Upper lobe of left lung (tissue), 6 donors: ENCODE data around the gene HOXA7. TPM values are rescaled to one million over a fixed set of nuclear protein-coding genes. Genes with fewer than 3 reads are reported as not detected.

ENCODE experiments used
- ATAC-seq, 2 donors: fragments of 200-7000 bp; cut with Tn5 transposase; one replicate each; pipeline ENCODE4 v1.9.1; 2022; ENCODE audit warnings: mild to moderate bottlenecking in 2 of 2, moderate library complexity in 2 of 2; ENCODE audit not compliant: low FRiP score in 2 of 2
- DNase-seq, 2 donors: peaks; one replicate each; pipeline ENCODE4 v3.0.0-alpha.2; 2019 to 2020
- H3K27ac ChIP-seq, 4 donors: fragments of 200-600 bp; sonication (generic); one replicate each; pipeline ENCODE4 v1.5.1; 2016 to 2019
- H3K27me3 ChIP-seq, 4 donors: fragments of 200-600 bp; sonication (generic); one replicate each; pipeline ENCODE4 v1.5.1; 2017 to 2019
- H3K36me3 ChIP-seq, 4 donors: fragments of 200-600 bp; sonication (generic); one replicate each; pipeline ENCODE4 v1.5.1; 2016 to 2019
- H3K4me1 ChIP-seq, 4 donors: fragments of 200-600 bp; sonication (generic); one replicate each; pipeline ENCODE4 v1.5.1; 2018 to 2019
- H3K4me3 ChIP-seq, 4 donors: fragments of 200-600 bp; sonication (generic); one replicate each; pipeline ENCODE4 v1.5.1; 2017 to 2019; ENCODE audit warnings: mild to moderate bottlenecking in 2 of 4, moderate library complexity in 1 of 4
- H3K9me3 ChIP-seq, 4 donors: fragments of 200-600 bp; sonication (generic); one replicate each; pipeline ENCODE4 v1.5.1; 2018 to 2019
- EP300 ChIP-seq, 4 donors: sonication (generic); formaldehyde crosslinking; IDR thresholded peaks; one replicate each; pipeline ENCODE4 v1.5.1; 2017; ENCODE audit warnings: antibody characterized with exemption in 4 of 4, control low read depth in 2 of 4
- POLR2A ChIP-seq, 4 donors: fragments of 450-650 bp; IDR thresholded peaks; one replicate each; pipeline ENCODE4 v1.5.1; 2016 to 2017; ENCODE audit warnings: antibody characterized with exemption in 4 of 4, mild to moderate bottlenecking in 2 of 4
- POLR2AphosphoS5 ChIP-seq, 2 donors: sonication (generic); formaldehyde crosslinking; IDR thresholded peaks; one replicate each; pipeline ENCODE4 v1.5.1; 2017; ENCODE audit warnings: antibody characterized with exemption in 2 of 2
- WGBS, 2 donors: methylation state at CpG; one replicate each; pipeline ENCODE4 v1.1.5; 2017 to 2018; 5-methylcytosine and 5-hydroxymethylcytosine counted together
- total RNA-seq, 6 donors: library from RNA; depleted of rRNA in 4 of 6; stranded (reverse); fragments of >200 nt in 4 of 6; gene quantifications; one replicate each; pipeline versions ENCODE4 v1.1.0 to v1.2.1, GENCODE V29; 2016 to 2021
- TF ChIP-seq, protein P1 (sequence below), 6 experiments: fragments of 450-650 bp in 4 of 6; fragments of 200-600 bp in 2 of 6; sonication (generic) in 2 of 6; IDR thresholded peaks; one replicate each; pipeline ENCODE4 v1.5.1; 2016 to 2019; ENCODE audit warnings: antibody characterized with exemption in 6 of 6
- donor health status: DM: no; HTN: no; CAD: no; lungs with moderate emphysema.
- donor health status: DM: no; HTN: yes; CAD: no; lungs with severe emphysema.

The HOXA7 gene
- total RNA-seq, 6 donors from 2014 or later, result 0.46 to 3.3 (median 2.5) TPM; not detected in 2

DNA sequence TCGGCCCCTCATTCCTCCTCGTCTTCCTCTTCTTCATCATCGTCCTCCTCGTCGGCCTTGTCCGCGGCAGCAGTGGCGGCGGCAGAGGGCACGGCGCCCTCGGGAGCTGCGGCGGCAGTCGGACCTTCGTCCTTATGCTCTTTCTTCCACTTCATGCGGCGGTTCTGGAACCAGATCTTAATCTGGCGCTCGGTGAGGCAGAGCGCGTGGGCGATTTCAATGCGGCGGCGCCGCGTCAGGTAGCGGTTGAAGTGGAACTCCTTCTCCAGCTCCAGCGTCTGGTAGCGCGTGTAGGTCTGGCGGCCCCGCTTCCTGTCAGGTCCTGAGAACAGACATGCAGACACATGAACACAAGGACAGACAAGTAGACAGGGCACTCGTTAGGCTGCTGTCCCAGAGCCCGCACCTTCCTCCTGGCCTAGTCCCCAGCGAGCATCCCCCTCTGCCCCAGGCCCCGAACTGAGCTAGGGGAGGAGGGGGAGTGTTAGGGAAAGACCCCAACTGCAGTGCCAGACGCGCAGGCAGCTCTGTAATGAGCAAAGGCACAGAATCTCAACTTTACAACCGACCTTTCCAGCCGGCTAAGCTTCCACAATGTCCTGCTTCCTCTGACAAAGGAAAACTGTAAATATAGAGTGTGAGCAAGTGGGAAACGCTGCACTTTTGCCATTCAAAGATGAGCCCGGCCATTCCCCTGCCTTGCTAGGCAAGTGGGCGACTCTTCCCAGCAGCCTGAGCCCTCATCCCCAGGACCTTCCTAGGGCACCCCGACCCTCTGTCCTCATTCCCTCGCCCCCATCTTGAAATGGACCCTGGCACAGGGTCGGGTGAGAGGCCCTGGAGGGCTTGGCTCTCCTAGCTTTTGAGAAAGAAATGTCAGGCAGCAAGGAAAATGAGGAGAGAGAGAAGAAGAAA lies 1.3 kb downstream of the HOXA7 start:
- Histone ChIP-seq H3K36me3 (no peaks in the 10 kb centered on the region), H3K9me3 (no peaks in the 10 kb centered on the region), H3K4me1 (peaks cover 36 to 58% (median 46%) of the 10 kb centered on the region in 4 donors), H3K4me3 (peak overlapping the region in 3 of 4 donors; percentile 44 to 59 (median 56)), H3K27ac (peak overlapping the region in 3 of 4 donors; percentile 62 to 82 (median 82)), H3K27me3 (peaks cover 0 to 82% (median 45%) of the 10 kb centered on the region in 4 donors)
- 35 to 46% methylated on average over 46 to 48 of the region's 48 CpGs for WGBS, 2 donors
- TF ChIP-seq EP300 (IDR thresholded peaks at IDR 0.05), result no peak
- TF ChIP-seq, protein P1, sequence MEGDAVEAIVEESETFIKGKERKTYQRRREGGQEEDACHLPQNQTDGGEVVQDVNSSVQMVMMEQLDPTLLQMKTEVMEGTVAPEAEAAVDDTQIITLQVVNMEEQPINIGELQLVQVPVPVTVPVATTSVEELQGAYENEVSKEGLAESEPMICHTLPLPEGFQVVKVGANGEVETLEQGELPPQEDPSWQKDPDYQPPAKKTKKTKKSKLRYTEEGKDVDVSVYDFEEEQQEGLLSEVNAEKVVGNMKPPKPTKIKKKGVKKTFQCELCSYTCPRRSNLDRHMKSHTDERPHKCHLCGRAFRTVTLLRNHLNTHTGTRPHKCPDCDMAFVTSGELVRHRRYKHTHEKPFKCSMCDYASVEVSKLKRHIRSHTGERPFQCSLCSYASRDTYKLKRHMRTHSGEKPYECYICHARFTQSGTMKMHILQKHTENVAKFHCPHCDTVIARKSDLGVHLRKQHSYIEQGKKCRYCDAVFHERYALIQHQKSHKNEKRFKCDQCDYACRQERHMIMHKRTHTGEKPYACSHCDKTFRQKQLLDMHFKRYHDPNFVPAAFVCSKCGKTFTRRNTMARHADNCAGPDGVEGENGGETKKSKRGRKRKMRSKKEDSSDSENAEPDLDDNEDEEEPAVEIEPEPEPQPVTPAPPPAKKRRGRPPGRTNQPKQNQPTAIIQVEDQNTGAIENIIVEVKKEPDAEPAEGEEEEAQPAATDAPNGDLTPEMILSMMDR (IDR thresholded peaks at IDR 0.05), result no peak
- TF ChIP-seq POLR2AphosphoS5 (IDR thresholded peaks at IDR 0.05), result no peak
- TF ChIP-seq POLR2A (IDR thresholded peaks at IDR 0.05), result no peak
- ATAC-seq (no peak), DNase-seq (peak; percentile 20 to 84)

DNA sequence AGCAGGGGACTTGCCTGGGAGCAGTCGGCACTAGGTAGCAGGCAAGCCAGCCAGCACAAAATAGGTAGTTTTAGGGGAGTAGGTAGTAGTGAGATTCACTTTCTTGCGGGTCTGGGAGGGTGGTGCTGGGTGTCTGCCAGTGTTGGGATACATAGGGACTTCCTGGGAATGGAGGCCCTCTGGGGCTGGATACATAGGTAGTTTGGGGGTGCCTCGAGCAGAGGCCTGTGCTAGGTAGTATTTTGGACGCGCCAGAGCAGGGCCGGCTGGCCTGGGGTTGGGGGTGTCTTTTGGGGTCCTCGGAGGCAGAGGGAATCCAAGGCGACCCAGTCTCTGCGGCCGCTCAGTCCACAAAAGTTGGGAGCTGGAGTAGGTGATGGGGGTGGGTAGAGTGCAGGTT lies 2.1 kb downstream of the HOXA7 start:
- Histone ChIP-seq H3K4me1 (peaks cover 35 to 56% (median 46%) of the 10 kb centered on the region in 4 donors), H3K9me3 (no peaks in the 10 kb centered on the region), H3K27me3 (peaks cover 0 to 84% (median 44%) of the 10 kb centered on the region in 4 donors), H3K4me3 (no peak overlapping the region), H3K27ac (no peak overlapping the region), H3K36me3 (no peaks in the 10 kb centered on the region)
- TF ChIP-seq POLR2AphosphoS5 (IDR thresholded peaks at IDR 0.05) (no peak), POLR2A (IDR thresholded peaks at IDR 0.05) (no peak), EP300 (IDR thresholded peaks at IDR 0.05) (no peak)
- TF ChIP-seq, protein P1 (IDR thresholded peaks at IDR 0.05), result no peak
- peak; percentile 13 to 48 for DNase-seq
- no peak for ATAC-seq
- 51 to 61% methylated on average over 9 to 10 of the region's 10 CpGs for WGBS, 2 donors

DNA sequence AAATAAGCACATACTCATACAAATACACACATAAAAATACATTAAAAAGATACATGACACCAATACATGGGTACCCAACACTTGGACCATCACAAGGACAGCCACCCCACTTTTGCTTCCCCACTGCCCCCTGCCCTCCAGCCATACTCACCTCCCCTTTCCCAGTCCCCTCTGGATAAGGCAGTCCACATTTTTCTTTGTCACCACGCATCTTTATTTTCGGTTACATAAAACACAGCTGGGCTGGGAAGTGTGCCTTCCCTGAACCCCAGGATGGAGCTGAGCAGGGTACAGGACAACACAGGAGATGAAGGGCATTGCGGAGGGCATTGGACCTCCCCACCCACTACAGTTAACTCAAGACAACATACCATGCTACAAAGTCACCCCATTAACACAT lies 2.9 kb downstream of the HOXA7 start:
- TF ChIP-seq EP300 (IDR thresholded peaks at IDR 0.05), result no peak
- Histone ChIP-seq H3K27me3 (peaks cover 0 to 79% (median 44%) of the 10 kb centered on the region in 4 donors), H3K4me3 (no peak overlapping the region), H3K4me1 (peaks cover 35 to 56% (median 48%) of the 10 kb centered on the region in 4 donors), H3K9me3 (no peaks in the 10 kb centered on the region), H3K27ac (no peak overlapping the region), H3K36me3 (no peaks in the 10 kb centered on the region)
- ATAC-seq (no peak), DNase-seq (peak in 1 of 2 donors; percentile 10)
- 67 to 71% methylated on average over 3 of the region's 3 CpGs for WGBS, 2 donors

DNA sequence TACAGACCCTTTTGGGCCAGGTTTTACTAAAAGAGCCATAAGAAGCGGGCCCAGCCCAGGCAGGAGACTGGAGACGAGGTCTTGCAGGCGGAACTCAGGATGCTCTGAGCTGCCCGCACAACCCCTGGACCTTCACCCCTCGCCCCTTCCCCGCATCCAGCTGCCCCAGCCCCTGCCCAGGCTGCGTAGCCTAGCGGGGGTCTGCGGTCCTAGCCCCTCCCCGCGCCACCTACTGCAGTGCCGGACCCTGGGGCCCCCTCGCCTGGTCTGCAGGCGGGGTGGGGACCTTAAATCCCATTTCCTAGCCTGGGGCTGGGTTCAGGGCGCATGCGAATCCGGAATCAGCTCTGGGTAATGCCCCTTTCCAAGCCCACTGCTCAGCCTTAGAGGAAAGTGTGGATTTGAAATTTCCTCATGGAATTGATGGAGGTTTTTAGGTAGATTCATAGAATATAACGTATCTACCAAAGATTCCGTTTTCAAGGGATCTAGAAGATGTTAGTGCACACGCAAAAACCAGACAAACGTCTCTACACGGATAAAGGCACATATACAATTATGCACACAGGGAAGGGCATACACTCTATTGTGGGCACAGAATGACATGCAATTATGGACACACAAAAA lies 3.5 kb downstream of the HOXA7 start:
- DNase-seq (peak; percentile 19 to 56), ATAC-seq (no peak)
- Histone ChIP-seq H3K9me3 (no peaks in the 10 kb centered on the region), H3K36me3 (no peaks in the 10 kb centered on the region), H3K4me1 (peaks cover 38 to 60% (median 52%) of the 10 kb centered on the region in 4 donors), H3K27ac (peak overlapping the region; percentile 84 to 95 (median 88)), H3K27me3 (peaks cover 0 to 80% (median 44%) of the 10 kb centered on the region in 4 donors), H3K4me3 (peak overlapping the region in 2 of 4 donors; percentile 62 to 74)
- WGBS, 2 donors, result 21 to 63% methylated on average over 8 to 21 of the region's 22 CpGs
- TF ChIP-seq, protein P1 (IDR thresholded peaks at IDR 0.05), result no peak
- TF ChIP-seq POLR2A (IDR thresholded peaks at IDR 0.05) (no peak), POLR2AphosphoS5 (IDR thresholded peaks at IDR 0.05) (no peak), EP300 (IDR thresholded peaks at IDR 0.05) (no peak)
